ENCODE data around the gene PTBP3.

Gene PTBP3

GRCh38 chr9:112351184-112351583 is 17.8 kb upstream of the PTBP3 start:
- Histone ChIP-seq H3K36me3 (ENCODE audit: control insufficient read depth in 2 of 2, insufficient read depth in 1 of 2, low read length in 2 of 2) (no peaks in the 10 kb centered on the region), H3K4me1 (ENCODE audit: control insufficient read depth, insufficient read depth, low read length) (no peaks in the 10 kb centered on the region), H3K27ac (ENCODE audit: extremely low read depth, low read depth, low read length) (no peak overlapping the region), H3K4me3 (ENCODE audit: low read depth, low read length) (no peak overlapping the region), H3K9me3 (ENCODE audit: control insufficient read depth, insufficient read depth, low read depth, low read length) (no peaks in the 10 kb centered on the region)
- ChIA-PET CTCF (interaction anchor here (1.0 to 1.5 kb wide), 3 partner anchors 11 to 264 kb away, joined by 3 to 7 read pairs (median 5); no protein-coding TSS in a partner anchor), POLR2A (interaction anchor here (1.0 kb wide), 1 partner anchor 17 kb away, joined by 4 read pairs; the partner anchor contains the start of gene PTBP3)
- 0 out of 2 replicates have a peak, but pooled peaks have one; percentile 18 for TF ChIP-seq ATF2 (tag by site-specific recombination; IDR thresholded peaks at IDR 0.05; ENCODE audit: low read depth)
- no peak for TF ChIP-seq PRDM1 (tag by site-specific recombination; IDR thresholded peaks at IDR 0.05)

- Histone ChIP-seq H3K9me3 (ENCODE audit: control insufficient read depth, insufficient read depth, low read depth, low read length) (no peaks in the 10 kb centered on the region), H3K36me3 (ENCODE audit: control insufficient read depth in 2 of 2, insufficient read depth in 1 of 2, low read length in 2 of 2) (no peaks in the 10 kb centered on the region), H3K4me1 (ENCODE audit: control insufficient read depth, insufficient read depth, low read length) (no peaks in the 10 kb centered on the region), H3K4me3 (ENCODE audit: low read depth, low read length) (peak overlapping the region; percentile 41; the same call in 1 of the 2 replicates), H3K27ac (ENCODE audit: extremely low read depth, low read depth, low read length) (no peak overlapping the region)
- ChIA-PET POLR2A (interaction anchor here (2.2 kb wide), 1 partner anchor 16 kb away, joined by 8 read pairs; the partner anchor contains the start of gene PTBP3), CTCF (interaction anchor here (0.6 kb wide), 2 partner anchors 39 to 104 kb away, joined by 3 read pairs; no protein-coding TSS in a partner anchor)
- TF ChIP-seq RBAK (tag by site-specific recombination; IDR thresholded peaks at IDR 0.05) (no peak), GLI2 (tag by site-specific recombination; IDR thresholded peaks at IDR 0.05; ENCODE audit: borderline replicate concordance, low read depth) (no peak), ZNF16 (tag by site-specific recombination; IDR thresholded peaks at IDR 0.05; ENCODE audit: low read depth) (no peak)
Observed at GRCh38 chr9:112349008-112349333, 15.6 kb upstream of the PTBP3 start.

GRCh38 chr9:112348257-112349007 is 15.0 kb upstream of the PTBP3 start:
- no peaks in the 10 kb centered on the region for H3K9me3 ChIP-seq (ENCODE audit: control insufficient read depth, insufficient read depth, low read depth, low read length)
- H3K4me1 ChIP-seq (ENCODE audit: control insufficient read depth, insufficient read depth, low read length): no peaks in the 10 kb centered on the region
- 0 out of 2 replicates have a peak overlapping the region, but pooled peaks have one; percentile 37 for H3K27ac ChIP-seq (ENCODE audit: extremely low read depth, low read depth, low read length)
- CTCF ChIA-PET: interaction anchor here (0.6 to 1.2 kb wide), 3 partner anchors 13 to 252 kb away, joined by 3 read pairs; no protein-coding TSS in a partner anchor
- POLR2A ChIA-PET: interaction anchor here (0.8 to 2.2 kb wide), 2 partner anchors 15 to 31 kb away, joined by 3 to 8 read pairs; partner anchors contain the start of genes HSDL2 and PTBP3
- no peaks in the 10 kb centered on the region for H3K36me3 ChIP-seq (ENCODE audit: control insufficient read depth in 2 of 2, insufficient read depth in 1 of 2, low read length in 2 of 2)
- peak overlapping the region; percentile 41 for H3K4me3 ChIP-seq (ENCODE audit: low read depth, low read length)
- TF ChIP-seq ZNF341 (tag by site-specific recombination; IDR thresholded peaks at IDR 0.05; ENCODE audit: low read depth): peak; percentile 85
- TF ChIP-seq ZFP3 (tag by site-specific recombination; IDR thresholded peaks at IDR 0.05; ENCODE audit: low read depth): peak; percentile 70
- TF ChIP-seq ZNF785 (tag by site-specific recombination; IDR thresholded peaks at IDR 0.05): no peak
- no peak for TF ChIP-seq ZBTB21 (tag by site-specific recombination; IDR thresholded peaks at IDR 0.05)
- TF ChIP-seq ZNF549 (tag by site-specific recombination; IDR thresholded peaks at IDR 0.05): no peak
- TF ChIP-seq ZNF335 (tag by site-specific recombination; conservative IDR thresholded peaks at IDR 0.05): peak; percentile 84
- 0 out of 2 replicates have a peak, but pooled peaks have one; percentile 18 for TF ChIP-seq ZBTB20 (tag by site-specific recombination; IDR thresholded peaks at IDR 0.05)
- TF ChIP-seq SETDB1 (IDR thresholded peaks at IDR 0.05; ENCODE audit: insufficient read length, low read length): peak; percentile 51
- TF ChIP-seq ZNF76 (tag by site-specific recombination; IDR thresholded peaks at IDR 0.05; ENCODE audit: borderline replicate concordance, low read depth): no peak
- TF ChIP-seq ZBTB17 (tag by site-specific recombination; IDR thresholded peaks at IDR 0.05): peak; percentile 75
- TF ChIP-seq, protein P1, sequence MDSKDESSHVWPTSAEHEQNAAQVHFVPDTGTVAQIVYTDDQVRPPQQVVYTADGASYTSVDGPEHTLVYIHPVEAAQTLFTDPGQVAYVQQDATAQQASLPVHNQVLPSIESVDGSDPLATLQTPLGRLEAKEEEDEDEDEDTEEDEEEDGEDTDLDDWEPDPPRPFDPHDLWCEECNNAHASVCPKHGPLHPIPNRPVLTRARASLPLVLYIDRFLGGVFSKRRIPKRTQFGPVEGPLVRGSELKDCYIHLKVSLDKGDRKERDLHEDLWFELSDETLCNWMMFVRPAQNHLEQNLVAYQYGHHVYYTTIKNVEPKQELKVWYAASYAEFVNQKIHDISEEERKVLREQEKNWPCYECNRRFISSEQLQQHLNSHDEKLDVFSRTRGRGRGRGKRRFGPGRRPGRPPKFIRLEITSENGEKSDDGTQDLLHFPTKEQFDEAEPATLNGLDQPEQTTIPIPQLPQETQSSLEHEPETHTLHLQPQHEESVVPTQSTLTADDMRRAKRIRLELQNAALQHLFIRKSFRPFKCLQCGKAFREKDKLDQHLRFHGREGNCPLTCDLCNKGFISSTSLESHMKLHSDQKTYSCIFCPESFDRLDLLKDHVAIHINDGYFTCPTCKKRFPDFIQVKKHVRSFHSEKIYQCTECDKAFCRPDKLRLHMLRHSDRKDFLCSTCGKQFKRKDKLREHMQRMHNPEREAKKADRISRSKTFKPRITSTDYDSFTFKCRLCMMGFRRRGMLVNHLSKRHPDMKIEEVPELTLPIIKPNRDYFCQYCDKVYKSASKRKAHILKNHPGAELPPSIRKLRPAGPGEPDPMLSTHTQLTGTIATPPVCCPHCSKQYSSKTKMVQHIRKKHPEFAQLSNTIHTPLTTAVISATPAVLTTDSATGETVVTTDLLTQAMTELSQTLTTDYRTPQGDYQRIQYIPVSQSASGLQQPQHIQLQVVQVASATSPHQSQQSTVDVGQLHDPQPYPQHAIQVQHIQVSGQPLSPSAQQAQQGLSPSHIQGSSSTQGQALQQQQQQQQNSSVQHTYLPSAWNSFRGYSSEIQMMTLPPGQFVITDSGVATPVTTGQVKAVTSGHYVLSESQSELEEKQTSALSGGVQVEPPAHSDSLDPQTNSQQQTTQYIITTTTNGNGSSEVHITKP (tag by site-specific recombination; IDR thresholded peaks at IDR 0.05): peak; percentile 42; the same call in 1 of the 2 replicates
- TF ChIP-seq, protein P2, sequence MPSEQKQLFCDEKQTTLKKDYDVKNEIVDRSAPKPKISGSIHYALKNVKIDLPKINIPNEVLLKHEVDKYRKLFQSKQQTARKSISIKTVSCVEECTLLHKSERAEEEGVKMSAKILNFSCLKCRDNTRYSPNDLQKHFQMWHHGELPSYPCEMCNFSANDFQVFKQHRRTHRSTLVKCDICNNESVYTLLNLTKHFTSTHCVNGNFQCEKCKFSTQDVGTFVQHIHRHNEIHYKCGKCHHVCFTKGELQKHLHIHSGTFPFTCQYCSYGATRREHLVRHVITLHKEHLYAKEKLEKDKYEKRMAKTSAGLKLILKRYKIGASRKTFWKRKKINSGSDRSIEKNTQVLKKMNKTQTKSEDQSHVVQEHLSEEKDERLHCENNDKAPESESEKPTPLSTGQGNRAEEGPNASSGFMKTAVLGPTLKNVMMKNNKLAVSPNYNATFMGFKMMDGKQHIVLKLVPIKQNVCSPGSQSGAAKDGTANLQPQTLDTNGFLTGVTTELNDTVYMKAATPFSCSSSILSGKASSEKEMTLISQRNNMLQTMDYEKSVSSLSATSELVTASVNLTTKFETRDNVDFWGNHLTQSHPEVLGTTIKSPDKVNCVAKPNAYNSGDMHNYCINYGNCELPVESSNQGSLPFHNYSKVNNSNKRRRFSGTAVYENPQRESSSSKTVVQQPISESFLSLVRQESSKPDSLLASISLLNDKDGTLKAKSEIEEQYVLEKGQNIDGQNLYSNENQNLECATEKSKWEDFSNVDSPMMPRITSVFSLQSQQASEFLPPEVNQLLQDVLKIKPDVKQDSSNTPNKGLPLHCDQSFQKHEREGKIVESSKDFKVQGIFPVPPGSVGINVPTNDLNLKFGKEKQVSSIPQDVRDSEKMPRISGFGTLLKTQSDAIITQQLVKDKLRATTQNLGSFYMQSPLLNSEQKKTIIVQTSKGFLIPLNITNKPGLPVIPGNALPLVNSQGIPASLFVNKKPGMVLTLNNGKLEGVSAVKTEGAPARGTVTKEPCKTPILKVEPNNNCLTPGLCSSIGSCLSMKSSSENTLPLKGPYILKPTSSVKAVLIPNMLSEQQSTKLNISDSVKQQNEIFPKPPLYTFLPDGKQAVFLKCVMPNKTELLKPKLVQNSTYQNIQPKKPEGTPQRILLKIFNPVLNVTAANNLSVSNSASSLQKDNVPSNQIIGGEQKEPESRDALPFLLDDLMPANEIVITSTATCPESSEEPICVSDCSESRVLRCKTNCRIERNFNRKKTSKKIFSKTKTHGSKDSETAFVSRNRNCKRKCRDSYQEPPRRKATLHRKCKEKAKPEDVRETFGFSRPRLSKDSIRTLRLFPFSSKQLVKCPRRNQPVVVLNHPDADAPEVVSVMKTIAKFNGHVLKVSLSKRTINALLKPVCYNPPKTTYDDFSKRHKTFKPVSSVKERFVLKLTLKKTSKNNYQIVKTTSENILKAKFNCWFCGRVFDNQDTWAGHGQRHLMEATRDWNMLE (tag by site-specific recombination; conservative IDR thresholded peaks at IDR 0.05; ENCODE audit: low read depth): peak; percentile 33
- 0 out of 2 replicates have a peak, but pooled peaks have one; percentile 26 for TF ChIP-seq ZNF2 (tag by site-specific recombination; IDR thresholded peaks at IDR 0.05)
- peak; percentile 52; the same call in 1 of the 2 replicates for TF ChIP-seq SP7 (tag by site-specific recombination; IDR thresholded peaks at IDR 0.05)
- TF ChIP-seq YY1 (tag by site-specific recombination; IDR thresholded peaks at IDR 0.05): peak; percentile 69; the same call in 1 of the 2 replicates
